GM12865 (cell line): ENCODE results near the gene CELF4.

ENCODE experiments used
- DNase-seq: peaks from one replicate; pipeline ENCODE4 v3.0.0; 2010; ENCODE audit warnings: low read depth
- H3K4me3 ChIP-seq: 2 replicates; pipeline ENCODE4 v1.5.1; 2011; ENCODE audit warnings: mild to moderate bottlenecking, low read depth, low read length, control low read depth
- CTCF ChIP-seq: IDR thresholded peaks from 2 replicates; pipeline ENCODE4 v1.5.1; 2011; ENCODE audit warnings: low read length, control low read depth, low read depth, inconsistent platforms; ENCODE audit not compliant: insufficient read depth; ENCODE audit errors: missing control alignments

Gene CELF4

GRCh38 chr18:37456873-37457272, 108.7 kb downstream of the CELF4 start:
- no peak overlapping the region for H3K4me3 ChIP-seq
- no peak for TF ChIP-seq CTCF
- no peak for DNase-seq

DNA sequence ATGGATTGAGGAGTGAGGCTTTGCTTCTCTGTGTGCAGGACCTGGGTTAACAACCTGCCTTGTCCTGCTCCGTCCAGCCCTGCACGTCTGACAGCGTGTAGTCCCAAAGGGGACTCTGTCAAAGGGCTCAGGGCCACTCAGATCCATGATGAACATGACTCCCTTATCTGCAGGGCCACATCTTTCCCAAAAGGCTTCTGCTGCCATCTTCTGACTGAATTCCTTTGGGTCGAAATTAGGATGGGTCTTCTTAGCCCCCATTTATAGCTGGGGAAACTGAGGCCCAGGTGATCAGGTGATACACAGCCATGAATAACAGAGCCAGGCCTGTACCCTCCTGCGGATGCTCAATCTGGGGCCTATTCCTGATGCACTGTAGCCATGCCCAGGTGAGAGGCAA, 109.2 kb downstream of the CELF4 start:
- no peak for DNase-seq

DNA sequence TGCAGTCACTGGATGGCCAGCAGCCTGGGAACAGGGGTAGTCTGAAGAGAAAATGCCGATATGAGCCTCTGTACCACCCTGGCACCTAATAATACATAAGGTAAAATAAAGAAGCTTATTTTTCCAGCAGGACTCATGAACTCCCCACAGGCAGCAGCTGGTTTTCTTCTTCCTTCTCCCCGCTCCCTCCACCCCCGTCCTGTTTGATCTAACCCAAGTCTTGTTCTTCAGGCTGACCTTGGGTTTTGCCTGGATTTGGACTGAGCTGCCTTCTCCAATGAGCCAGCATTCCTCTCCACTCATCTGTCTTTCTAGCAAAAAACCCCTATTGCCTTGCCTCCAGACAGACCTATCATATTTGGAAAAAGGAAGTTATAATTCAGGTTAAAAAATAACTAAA, 111.8 kb downstream of the CELF4 start:
- TF ChIP-seq CTCF = no peak
- no peak overlapping the region for H3K4me3 ChIP-seq
- DNase-seq = no peak

More for the DNA sequence above, 109.2 kb downstream of the CELF4 start:
- no peak overlapping the region for H3K4me3 ChIP-seq
- no peak for TF ChIP-seq CTCF

GRCh38 chr18:37452682-37453385, 112.8 kb downstream of the CELF4 start:
- DNase-seq = no peak
- no peak for TF ChIP-seq CTCF
- H3K4me3 ChIP-seq = no peak overlapping the region

DNA sequence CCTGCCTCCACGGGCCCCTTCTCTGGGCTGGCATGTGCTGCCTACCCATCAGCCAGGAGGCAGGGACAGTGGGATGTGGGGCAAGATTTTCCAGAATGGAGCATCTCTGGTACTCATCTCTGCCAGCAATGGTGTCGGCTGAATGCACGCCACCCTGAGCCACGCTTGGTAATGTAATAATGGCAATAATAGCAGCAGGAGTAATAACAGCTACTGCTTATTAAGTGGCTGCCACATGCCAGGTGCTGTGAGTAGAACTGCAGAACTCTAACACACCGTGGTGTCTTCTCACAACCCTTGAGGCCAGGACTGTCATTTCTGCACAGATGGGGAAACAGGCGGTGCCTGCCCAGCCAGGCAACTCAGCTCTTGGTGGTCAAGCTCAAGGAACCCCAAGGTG, 113.6 kb downstream of the CELF4 start:
- DNase-seq = no peak
- TF ChIP-seq CTCF = no peak
- no peak overlapping the region for H3K4me3 ChIP-seq

- TF ChIP-seq CTCF = no peak
- DNase-seq = no peak
- H3K4me3 ChIP-seq = no peak overlapping the region
Measured at GRCh38 chr18:37451239-37451825, 114.3 kb downstream of the CELF4 start.
